NK-92 treated with Interleukin-12 subunit alpha and Interleukin-12 subunit beta, amount 100 ng/mL, for 24 hours (cell line): ENCODE results near the gene GORASP1.

ENCODE experiments used
- DNase-seq: peaks from one replicate; lab custom pipeline; 2025; lab: John Stamatoyannopoulos, UW

GORASP1 gene

DNA sequence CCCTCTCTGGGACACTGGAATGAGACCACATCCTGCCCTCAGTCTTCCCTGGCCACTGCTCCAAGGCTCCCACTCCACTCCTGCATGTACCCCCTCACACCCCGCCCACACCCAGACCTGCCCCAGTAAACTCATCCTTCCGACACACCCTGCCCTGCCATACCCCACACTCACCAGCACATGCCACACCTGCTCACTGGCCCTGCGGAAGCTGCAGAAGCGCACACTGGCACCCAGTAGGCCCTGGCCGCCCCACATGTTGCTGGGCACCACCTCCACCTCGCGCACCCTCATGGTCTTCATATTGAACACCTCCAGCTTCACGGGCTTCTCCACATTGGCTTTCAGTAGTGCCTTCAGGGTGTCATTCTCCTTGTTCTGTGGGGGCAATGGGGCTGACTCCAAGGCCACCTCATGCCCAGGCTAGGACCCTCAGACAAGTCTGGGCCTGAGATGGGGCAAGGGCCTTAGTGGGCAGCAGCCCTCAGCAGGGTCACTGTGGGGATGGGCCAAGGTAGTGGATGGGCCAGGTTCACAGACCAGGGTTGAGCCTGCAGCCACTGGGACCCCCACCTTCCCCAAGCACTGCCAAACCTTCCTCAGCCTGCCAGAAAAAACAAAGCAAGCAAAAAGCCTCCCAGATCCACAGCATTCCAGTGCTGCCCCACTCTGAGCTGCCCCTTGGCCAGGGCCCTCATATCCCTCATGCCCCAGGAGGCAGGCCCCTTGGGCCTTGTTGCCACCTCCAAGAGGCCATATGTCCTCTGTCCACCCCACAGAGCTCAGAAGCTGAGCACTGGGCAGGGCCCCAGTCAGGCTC lies 4.7 kb downstream of the GORASP1 start:
- DNase-seq, result no peak

DNA sequence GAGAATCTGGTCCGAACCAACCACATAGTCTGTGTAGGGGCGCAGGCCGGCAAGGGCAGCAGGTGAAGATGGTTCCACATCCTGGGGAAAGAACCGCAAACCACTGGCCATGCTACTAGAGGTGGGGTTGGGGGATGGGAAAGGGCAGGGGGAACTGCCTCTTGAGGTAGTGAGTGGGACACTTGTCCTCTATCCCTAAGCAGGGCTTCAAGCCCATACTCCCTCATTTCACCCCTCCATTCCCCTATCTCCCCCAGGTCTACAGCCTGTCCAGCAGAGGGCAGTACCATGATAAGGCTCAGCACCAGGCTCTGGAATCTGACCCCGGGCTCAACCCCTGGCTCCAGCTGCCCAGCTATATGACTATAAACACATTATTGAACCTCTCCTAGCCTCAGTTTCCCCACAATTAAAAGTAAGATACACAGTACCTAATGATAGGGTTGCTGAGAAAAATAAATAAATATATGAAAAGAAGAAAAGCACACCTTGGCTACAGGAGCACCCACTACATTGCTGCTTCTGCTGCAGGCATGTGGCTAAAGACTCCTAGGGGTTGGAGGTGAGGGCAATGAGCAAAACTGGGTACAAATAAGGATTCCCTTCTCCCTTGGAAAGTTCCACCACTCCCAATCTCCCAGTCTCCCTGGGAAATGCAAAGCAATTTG lies 6.3 kb downstream of the GORASP1 start:
- no peak for DNase-seq

DNA sequence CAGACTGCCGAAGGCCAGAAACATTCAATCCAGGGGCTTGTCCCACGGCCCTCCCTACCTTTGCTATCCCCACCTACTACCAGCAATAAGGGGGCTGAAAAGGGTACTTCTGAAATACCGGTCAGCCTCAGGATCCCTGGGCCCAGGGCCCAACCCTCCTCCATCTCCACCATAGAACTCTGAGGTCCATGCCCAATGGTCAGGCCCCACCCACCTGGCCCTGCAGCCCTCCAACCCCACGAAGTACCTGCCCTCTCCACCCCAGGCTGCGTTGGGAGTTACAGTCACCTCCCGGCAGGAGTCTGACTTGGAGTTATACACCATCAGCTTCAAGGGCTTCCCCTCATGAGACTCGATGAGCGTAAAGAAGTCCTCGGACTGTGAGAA lies 6.9 kb downstream of the GORASP1 start:
- no peak for DNase-seq

DNA sequence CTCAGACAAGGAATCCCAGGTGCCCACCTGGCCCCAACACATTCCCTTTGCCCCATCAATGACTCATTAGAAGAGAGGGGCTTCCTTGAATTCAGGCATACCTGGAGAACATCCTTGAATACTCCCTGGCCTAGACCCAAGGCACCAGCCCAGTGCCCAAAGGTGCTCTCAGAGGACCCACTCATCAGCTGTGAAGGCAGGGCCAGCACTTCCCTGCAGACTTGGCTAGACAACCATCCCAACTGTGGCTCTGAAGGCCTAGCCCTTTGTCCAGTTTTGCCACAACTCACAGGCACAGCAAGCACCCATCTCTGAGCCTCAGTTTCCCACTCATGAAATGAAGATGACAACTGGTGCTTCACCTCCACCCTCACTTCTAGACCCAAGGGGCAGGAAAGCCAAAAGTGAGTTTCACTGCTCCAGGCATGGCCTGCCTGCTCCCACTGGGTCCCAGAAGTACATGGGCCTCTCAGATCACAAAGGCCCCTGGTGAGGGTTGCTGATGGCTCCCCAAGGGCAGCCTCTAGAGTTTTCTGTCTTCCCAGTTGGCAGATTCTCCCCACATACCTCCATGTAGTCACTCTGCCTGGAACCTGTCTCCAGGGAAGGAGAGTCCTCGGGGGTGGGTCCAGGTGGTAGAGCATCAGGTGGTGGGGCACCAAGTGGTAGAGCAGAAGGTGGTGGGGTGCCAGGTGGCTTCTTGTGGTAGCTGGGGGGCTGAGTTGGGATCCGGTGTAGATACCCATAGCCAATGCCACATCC lies 7.5 kb downstream of the GORASP1 start:
- DNase-seq, result no peak

DNA sequence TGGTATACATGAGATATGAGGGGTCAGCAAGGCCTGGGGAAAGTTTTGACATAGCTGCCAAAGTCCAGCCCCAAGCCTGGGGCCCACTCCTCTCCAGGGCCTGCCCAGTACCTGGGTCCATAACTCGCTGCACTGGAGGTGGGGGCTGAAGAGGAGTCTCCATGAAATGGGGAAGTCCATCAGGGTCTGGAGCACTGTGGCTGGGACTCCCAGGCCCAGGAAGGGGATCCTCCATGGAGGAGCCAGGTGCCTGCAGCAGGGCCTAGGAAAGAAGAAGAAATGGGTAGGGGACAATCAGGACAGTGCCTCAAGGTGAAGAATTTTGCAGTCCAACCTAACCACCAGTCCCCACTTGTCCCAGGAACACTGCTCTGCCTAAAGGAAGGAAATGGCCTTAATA lies 8.2 kb downstream of the GORASP1 start:
- DNase-seq, result no peak

DNA sequence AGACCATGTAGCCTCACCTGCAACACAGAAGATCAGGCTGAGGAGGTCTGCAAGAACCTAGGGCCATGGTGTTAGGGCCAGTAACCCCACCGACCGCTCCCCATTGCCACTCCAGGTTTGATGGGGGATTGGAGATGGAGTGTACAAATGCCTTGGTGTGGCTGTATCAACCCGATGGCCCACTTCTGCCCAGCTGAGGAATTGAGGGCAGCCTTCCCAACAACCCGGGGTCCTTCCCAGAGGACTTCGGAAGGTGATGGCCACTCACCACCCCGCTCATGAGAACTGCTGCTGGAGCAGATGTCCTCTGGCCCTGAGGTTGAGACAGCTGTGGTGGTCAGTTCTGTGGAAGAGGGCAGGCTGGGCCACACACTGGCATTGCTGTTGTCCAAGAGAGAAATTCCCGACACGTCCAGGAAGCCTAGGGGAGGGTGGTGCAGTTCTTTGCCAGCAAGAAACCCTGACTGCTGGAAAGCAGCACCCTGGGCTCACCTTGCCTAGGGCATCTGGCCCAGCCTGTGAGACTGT lies 8.9 kb downstream of the GORASP1 start:
- no peak for DNase-seq

DNA sequence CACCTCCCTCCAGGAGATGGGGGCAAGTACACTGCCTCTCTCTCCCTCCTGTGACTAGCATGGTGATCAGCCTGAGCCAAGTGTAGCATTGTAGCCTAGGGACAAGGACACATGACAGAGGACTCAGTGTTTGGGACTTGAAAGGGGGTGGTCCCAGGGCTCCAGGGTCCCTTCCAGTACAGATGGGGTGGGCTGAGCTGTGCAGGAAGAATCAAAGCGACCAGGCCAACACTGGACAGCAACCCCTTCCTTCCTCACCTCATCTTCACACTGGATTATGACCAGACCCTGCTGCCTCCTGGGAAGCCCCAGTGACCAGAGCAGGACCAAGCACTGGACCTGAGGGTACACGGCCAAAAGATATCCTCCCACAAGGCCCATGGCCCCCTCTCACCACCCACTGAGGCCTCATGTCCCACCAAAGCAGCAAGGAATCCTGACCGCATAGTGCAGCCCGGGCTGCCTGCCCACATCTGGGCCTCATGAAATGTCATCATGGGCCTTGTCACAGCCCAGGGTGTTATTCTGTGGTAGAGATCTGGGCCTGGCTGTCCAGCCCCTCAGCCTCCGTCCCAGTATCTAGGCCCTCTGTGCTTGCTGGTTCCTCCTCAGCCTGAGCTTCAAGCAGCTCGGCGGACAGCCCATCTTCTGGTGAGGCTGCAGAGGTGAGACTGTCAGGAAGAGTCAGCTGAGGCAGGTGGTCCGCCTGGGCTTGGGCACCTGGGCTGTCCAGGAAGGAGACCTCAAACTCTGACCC lies 9.5 kb downstream of the GORASP1 start:
- no peak for DNase-seq

DNA sequence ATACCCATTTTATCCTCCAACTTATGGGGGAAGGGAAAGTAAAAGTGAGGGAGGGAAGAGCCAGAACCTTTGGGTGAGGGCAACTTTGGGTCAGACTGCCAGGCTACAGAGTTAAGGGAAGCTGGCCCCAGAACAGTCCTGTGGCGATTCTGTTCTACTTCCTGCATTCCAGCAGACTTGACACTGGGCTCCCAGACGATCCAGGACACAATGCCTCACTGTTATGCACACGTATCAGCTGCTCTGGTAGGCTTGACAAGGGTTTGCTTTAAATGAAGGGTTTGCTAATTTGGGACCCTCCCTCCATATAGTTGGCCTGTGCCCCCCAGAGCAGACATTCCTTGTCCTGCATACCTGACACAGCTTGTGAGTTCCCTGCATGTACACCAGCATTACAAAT lies 10.7 kb downstream of the GORASP1 start:
- no peak for DNase-seq

DNA sequence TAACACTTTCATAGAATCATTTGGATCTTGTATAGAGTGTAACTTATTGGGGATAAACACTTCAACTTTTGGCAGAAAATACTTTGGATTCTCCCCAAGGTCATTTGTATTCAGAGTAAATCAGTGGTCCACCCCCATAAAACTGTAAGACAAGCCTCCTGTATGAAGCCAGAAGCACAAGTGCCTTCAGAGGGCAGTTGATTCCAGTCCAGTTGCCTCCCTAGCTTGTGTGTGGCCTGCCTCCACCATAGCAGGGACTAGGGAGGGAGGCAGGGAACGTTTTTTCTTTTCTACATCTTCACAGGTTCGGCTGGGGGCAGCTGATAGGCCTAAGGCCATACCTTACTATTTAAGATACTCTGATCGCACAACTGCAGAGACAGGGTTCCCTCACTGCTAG lies 11.6 kb downstream of the GORASP1 start:
- no peak for DNase-seq

DNA sequence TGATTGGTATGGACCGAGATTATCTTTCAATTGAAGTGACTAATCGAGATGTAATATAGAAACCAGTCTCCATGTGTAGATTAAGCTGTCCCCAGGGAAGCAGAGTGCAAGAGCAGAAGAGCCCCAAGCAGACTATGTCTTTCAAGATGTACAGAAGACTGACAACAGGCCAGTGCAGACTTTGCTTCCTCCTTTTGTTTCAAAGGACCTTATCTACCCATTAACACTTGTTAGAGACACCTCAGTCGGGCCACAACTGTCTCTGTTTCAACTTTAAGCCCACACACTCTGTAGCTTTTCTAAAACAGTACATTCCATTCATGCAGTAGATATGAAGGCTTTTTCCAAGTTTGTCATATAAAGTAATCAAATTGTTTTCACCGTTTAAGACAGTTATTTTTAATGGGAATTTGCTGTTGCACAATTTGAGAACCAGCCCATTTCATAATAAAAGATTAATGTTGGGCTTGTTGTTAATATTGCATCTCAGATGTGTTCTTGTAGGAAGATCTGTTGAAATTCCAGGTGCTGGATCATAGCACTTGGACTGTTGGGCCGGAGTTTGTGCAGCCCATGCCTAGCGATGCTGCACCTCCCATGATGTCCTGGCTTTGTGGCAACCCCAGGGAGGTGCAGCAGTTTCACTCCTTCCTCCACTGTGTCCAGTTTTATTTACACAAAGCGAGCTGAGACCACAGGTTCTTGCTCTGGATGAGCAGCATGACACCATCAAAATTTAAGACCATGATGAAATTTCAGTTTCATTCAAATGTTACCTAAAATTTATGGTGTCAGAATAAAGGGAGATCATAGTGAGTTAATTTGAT lies 12.4 kb downstream of the GORASP1 start:
- DNase-seq, result no peak

DNA sequence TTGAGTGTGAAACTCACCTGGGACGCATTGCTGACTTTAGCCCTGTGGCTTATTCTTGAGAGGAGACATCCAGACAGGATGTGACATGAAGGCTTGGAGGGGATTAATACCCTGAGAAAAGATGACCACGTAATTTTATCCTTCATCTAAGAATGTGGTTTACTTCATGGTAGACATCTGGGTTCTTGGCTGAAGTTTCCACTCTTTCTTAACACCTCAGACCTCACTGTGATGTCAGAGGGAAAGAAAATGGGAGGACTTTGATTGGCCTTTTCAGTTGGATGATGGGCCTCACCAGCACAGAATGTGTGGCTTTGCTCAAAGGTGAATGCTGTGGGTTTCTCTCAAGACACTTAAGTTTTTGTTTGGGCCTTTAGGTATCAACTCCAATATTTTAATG lies 16.5 kb downstream of the GORASP1 start:
- DNase-seq, result no peak

DNA sequence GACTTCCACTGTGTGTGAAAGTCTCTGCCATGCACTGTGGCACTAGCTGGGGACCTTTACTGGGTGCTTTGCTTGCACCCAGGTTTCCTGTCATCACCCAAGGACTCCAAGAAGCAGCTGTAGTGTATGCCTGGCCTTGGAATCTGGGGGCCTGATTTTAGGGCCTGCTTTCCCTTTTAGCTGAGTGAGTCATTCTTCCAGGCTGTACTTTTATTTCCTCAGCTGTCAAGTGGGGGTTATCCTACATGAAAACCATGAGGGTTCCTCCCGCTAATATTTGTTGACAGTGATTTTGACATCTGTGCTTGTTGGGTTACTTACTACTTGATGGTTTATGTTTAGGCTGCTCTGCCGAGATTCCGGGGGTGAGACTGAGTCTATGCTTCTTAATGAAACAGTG lies 18.5 kb downstream of the GORASP1 start:
- no peak for DNase-seq

DNA sequence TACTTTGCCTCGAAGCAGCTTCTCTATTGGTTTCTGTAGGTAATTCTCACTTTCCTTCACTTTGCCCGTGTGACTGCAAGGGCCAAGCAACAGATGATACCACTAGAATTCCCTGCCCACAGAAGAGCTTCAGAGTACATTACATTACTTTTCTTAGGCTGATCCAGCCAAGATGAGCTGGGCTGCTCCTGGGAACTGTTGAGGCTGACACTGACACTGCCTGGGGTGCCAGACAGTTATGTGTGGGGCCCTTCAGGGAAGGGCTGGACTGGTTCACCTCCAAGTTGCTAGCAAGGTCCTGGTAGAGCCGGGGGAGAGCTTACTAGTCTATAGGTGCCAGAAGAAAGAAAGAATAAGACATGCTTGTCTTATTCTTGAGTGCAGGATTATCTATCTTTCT lies 19.0 kb downstream of the GORASP1 start:
- DNase-seq, result no peak

DNA sequence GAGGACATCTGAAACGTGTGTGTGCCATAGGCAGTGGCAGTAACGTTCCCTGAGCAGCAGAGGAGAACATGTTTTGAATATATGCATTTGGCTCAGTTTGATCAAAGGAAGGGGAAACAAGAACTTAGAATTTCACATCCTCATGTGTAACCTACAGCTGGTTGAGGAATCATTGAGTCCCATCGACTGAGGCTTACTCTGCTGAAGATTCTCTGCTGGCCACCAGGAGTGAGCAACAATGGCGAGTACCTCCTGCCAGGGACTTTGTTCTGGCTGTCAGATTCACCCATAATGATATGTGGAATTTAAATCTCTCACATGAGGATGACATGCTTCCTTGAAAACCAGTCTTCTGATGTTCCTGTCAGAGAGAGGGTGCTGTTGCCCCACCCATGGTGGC lies 21.3 kb downstream of the GORASP1 start:
- no peak for DNase-seq

DNA sequence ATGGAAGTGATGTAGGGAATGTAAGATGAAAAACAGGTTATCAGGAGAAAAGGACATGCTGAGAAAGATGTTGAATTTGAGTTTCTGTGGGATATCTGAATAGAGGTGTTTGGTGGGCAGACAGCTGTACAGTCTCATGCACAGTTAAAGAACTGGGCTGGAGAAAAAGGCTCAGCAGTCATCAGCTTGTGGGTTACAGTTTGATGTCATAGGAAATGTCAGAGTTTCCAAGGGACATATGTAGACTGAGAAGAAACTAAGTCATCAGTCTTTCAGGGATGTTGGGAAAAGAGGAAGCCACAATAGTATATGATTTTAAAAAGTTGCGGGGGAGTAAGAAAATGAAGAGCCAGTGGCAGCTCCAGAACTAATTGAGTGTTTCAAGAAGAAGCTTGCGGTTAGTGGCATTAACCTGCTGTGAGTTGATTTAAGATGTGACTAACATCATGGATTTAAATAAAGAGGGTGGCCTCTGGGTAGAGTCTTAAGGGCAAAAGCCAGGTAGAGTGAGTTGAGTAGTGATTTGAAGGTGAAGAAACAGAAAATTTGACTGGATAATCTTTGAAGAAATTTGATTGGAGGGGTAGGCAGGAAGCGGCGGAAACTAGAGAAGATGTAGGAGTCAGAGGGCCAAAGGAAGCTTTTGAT lies 24.6 kb downstream of the GORASP1 start:
- no peak for DNase-seq

DNA sequence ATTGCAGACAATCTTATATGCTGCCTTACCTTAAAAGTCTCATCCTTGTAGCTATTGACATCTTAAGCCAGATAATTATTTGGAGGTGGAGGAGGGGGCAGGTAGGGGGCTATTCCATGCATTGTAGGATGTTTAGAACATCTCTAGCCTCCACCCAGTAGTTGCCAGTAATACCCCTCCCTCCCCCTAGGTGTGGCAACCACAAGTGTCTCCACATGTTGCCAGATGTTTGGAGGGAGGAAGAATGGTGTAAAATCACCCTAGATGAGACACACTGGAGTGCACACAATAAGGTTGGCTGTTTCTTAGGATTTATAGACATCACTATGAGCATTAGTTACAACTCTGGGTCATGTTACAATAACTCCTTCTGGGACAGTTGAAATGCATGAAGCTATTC lies 27.4 kb downstream of the GORASP1 start:
- no peak for DNase-seq

DNA sequence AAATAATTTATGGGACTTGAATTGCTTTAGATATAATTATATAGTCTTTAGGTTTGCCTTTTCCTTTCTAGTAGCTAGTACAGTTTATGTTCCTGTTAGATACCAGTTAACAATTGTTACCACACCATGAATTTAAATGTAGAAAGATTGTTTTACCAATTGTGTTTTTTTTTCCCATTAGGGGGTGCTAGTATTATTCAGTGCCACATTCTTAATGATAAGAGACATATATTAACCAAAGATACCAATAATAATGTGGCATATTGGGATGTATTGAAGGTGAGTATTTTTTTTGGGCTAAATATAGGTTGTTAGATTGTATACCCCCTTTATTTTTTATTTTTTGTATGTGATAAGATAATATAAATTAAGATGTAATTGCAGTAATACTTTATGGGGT lies 27.9 kb downstream of the GORASP1 start:
- no peak for DNase-seq

DNA sequence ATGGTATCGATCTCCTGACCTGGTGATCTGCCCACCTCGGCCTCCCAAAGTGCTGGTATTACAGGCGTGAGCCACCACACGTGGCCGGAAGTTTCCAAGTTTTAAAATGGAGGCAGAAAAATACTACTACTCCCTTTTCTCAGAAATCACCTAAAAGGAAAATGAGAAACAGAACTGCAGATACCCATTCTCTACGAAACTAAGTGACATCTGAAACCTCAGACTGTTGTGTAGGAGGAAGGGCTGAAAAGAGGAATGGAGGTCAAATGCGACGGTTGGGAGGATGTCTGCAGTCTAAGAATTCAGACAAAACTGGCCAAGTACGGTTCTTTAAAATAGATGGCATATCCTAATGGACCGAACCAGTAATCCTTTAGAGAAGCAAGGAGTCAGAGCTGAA lies 31.5 kb downstream of the GORASP1 start:
- DNase-seq, result no peak

DNA sequence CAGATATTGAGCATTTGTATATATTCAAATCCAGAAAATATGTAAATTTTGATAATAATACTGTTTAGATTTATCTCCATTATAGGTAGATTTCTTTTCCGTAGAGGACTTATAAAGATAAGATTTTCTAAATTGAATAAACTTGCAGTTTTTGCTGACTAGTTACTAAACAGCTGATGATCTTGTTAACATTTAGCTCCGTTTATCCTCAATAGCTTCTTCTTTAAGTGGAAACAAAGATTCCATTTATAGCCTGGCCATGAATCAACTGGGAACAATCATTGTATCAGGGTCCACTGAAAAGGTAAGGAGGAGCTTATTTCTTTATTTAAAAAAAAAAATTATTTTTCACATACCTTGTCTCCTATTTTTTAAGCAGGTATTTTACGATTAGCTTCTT lies 38.9 kb downstream of the GORASP1 start:
- DNase-seq, result no peak

DNA sequence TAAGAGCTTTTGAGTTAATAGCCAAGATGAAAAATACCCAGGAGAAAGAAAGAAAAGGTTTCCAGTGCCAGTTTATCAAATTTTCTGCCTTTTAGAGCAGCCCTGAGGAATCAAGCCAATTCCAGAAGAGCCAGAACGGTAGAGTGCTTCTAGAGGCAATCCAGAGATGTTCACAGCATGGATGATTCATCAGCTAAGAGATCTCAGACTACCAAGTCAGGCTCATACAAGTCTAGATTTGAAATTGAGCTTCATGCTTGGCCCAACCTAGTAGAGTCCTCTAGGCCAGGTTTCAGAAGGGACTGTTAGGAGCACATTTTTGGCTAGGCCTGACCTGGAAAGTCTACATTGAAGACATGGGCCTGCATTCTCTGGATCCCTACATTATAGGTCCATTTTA lies 40.1 kb downstream of the GORASP1 start:
- no peak for DNase-seq

DNA sequence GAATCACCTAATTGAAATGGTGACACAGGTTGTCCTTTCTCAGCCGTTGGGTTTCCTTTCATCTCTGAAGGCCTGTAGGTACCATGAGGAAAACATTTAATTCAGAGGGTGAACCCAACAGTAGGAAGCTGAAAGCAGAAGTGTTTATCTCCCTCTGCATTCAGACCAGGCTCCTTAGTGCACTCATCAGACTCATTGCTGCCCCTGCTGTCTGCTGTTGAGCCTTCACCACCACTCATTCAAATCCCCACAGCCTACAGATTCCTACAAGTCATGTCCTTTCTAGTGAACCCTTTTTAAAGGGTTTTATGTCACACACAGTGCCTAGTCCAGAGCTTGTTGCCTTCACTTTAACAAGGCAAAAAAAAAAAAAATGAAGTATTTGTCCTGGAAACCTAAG lies 42.2 kb downstream of the GORASP1 start:
- no peak for DNase-seq
